ENCODE measurements around the gene KLB.
"Not testable (repeated sequence)": the region's sequence is repeated elsewhere in the genome, so short reads cannot be mapped to it uniquely, and the experiment has no call there.

The KLB gene

GRCh38 chr4:39406763-39407583 is at the start of gene KLB:
TSS of gene KLB (plus strand) at chr4:39406930. CDS start at chr4:39406950, 20 bp downstream.
- no peak within 1 kb of the TSS for H3K27ac ChIP-seq
- TF ChIP-seq ZFX (IDR thresholded peaks at IDR 0.05) (no peak), CTCF (conservative IDR thresholded peaks at IDR 0.05) (no peak)

- TF ChIP-seq ZFX (IDR thresholded peaks at IDR 0.05) (no peak), CTCF (conservative IDR thresholded peaks at IDR 0.05) (no peak)
- no peak overlapping the region for H3K27ac ChIP-seq
Observed at GRCh38 chr4:39357002-39357401, 49.7 kb upstream of the KLB start.

DNA sequence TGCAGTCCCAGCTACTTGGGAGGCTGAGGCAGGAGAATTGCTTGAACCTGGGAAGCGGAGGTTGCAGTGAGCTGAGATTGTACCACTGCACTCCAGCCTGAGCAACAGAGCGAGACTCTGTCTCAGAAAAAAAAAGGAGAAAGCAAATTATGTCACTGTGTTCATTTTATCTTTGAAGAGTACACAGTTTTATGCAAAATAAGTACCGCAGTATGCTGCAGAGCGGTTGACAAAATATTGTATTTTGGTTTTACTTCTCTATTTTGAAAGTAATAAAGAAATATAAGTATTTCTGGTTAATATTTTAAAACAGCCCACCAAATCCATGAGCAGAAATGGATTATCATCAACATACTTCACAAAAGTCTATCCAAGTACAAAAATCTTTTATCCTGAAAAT is 46.1 kb upstream of the KLB start:
- H3K27ac ChIP-seq: not testable (repeated sequence)

DNA sequence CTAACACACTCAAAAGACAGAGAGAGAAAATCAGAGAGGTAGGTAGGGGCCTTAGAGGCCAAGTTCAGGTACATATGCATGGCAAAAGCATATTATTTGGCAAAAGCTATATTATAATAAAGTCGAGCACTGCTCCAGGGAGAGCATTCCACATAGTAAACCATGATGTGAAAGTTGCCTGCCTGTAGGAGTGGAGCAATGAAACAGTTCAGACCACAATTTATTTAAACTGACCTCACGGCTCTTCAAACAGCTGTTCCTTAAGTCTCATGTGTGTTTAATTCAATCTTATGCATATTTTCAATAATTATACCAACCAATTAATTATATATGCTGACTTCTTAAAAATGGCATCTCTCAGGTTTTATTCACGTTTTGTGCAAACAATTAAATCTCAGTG is 43.9 kb upstream of the KLB start:
- H3K27ac ChIP-seq: no peak overlapping the region
- TF ChIP-seq CTCF (conservative IDR thresholded peaks at IDR 0.05) (no peak), ZFX (IDR thresholded peaks at IDR 0.05) (no peak)

- H3K27ac ChIP-seq: no peak overlapping the region
- TF ChIP-seq ZFX (IDR thresholded peaks at IDR 0.05) (no peak), CTCF (conservative IDR thresholded peaks at IDR 0.05) (no peak)
Observed at GRCh38 chr4:39363773-39364393, 42.8 kb upstream of the KLB start.

DNA sequence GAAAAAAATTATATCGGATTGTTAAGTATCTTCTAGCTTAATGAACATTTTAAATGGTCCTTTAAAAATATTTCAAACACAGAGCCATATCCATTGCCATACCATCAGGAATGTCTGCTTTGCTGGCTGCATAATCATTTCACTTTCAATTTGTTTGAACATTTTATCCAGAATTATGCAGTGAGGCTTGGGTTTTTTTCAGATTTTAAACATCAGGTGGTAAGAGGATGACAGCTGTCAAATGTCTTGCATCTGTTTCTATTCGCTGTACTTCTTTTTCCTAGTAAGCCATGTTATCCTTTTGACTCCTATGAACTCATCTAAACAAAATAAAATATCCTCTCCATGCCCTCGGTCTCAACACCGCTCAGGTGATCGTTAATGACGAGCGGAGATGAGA is 41.4 kb upstream of the KLB start:
- peak overlapping the region; percentile 91 for H3K27ac ChIP-seq
- TF ChIP-seq ZFX (IDR thresholded peaks at IDR 0.05) (no peak), CTCF (conservative IDR thresholded peaks at IDR 0.05) (no peak)

DNA sequence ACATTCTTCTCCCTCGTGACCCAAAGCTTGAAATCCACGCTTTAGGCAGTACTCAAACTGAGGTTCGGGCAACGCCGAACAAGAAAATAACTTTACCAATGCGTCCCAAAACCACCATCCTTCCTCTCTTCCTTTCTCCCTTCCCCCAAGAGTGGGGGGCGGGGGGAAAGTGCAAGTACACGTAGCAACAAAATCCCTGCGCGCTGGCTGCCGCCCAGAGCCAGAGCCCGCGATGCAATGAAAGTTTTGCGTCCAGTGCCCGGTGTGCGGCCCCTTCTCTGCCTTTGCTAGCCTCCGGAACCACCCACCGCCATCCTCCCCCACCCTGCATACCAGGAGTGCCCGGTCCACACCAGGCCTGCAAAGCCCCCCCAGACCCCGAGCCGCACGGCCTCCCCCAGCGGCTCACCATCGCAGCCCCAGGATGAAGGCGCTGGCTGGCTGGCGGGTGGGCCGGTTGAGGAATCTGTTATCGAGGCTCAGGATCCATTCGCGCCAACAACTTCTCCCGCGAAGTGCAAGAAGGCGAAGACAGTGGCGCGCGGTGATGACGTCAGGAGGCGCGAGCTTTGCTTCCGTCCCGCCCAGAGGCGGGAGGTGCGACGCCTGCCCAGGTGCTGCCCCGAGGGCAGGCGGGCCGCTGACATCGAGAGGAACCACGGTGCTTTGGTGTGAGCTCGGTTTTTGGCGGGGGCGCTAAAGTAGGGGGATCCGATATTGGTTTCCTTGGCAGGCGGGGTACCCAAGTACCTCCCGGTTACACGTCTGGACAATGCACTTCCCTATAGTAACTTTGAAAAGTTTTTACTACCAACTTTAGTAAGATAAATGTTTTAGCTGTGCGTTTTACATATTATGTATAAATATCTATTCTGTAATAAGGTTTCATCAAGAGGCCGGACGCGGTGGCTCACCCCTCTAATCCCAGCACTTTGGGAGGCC is 40.6 kb upstream of the KLB start, which contains the start of gene RFC1:
RFC1 (minus strand) TSS at position 533 of the 942 bp plus-strand sequence; CDS start at position 412, 121 bp downstream.
- peak within 1 kb of the TSS; percentile 91 for H3K27ac ChIP-seq
- TF ChIP-seq CTCF (conservative IDR thresholded peaks at IDR 0.05): no peak
- peak; percentile 56 for TF ChIP-seq ZFX (IDR thresholded peaks at IDR 0.05)
